Measurements from ENCODE around the gene MFSD11.
A peak's percentile ranks its signal among the peaks of the same experiment; 100 is the strongest.
"Not testable (repeated sequence)": the region's sequence is repeated elsewhere in the genome, so short reads cannot be mapped to it uniquely, and the experiment has no call there.

Gene MFSD11

DNA sequence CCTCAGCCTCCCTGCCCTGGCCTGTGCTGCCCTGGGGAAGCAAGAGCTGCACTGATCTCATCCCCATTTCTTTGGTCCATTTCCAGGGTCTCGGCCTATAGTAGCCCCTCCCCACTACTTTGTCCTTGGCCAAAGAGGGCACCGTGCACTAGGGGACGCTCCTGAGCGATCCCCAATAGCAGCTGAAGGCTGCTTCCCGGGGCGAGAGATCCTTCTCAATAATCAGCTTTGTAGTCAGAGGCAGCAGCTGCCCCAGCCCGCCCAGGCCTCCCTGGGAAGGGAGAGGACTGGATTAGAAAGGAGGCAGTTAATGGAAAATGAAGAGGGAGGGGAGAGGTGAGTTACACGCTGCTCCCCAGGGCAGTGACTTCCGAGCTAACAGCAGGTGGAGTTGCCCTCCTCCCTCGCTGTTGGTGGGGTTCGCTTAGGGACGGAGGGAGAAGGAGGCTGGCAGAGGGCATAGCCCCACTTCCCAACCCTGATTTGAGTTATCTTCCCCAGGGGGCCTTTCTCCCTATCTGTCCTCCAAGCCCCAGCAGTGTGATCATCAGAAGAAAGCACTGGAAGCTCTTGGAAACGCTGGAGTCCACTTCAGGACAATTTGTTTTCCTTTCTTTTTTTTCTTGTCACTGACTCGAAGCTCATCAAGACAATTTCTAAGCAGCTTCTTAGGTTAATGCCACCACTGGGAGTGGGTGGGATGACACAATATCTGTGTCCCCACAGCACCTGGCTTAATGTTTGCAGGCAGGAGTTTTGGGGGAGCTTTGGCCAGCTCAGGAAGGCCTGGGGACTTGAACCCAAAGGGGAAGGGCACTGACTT, 29.7 kb upstream of the MFSD11 start:
- DNase-seq, result peak in 46 of 56 donors; percentile 19 to 80 (median 58)

DNA sequence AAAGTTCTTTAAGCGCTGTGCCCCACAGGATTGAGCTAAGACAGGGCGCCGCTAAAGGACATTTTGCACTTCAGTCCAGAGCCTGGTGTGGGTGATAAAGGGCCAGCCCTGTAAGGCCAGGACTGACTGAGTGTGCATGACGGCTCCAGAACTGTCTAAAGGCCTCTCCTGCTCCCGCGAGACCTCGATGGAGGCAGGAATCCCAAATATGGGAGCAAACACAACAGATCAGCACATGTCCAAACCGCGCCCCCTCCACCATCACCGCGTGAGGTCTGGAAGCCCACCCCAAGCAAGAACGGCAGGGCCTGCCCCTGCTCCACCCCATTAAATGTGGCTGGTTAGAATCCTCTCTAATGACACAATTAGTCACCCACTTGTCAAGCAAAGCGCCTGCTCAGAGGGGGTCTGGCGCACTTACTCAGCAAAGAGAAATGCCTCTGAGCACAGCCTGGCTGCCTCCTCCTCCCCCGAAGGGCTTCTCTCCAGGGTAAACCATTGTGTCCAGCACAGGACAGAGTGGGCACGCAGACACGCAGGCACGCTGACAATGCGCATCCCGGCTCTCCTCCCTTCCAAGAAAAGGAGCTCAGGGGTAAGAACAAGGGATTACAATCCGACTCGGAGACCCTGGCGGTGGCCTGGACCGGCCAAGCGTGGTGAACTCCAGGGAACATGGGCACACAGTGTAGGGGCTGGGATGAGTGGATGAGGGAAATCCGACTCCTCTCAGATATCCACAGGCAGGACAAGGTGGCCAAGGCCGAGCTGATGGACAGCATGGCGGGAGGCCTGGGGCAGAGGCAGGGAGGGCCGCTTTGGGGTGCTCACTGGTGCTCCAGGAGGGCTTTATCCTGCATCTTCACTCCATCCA, 28.6 kb upstream of the MFSD11 start:
- peak in 34 of 56 donors; percentile 21 to 77 (median 50) for DNase-seq

DNA sequence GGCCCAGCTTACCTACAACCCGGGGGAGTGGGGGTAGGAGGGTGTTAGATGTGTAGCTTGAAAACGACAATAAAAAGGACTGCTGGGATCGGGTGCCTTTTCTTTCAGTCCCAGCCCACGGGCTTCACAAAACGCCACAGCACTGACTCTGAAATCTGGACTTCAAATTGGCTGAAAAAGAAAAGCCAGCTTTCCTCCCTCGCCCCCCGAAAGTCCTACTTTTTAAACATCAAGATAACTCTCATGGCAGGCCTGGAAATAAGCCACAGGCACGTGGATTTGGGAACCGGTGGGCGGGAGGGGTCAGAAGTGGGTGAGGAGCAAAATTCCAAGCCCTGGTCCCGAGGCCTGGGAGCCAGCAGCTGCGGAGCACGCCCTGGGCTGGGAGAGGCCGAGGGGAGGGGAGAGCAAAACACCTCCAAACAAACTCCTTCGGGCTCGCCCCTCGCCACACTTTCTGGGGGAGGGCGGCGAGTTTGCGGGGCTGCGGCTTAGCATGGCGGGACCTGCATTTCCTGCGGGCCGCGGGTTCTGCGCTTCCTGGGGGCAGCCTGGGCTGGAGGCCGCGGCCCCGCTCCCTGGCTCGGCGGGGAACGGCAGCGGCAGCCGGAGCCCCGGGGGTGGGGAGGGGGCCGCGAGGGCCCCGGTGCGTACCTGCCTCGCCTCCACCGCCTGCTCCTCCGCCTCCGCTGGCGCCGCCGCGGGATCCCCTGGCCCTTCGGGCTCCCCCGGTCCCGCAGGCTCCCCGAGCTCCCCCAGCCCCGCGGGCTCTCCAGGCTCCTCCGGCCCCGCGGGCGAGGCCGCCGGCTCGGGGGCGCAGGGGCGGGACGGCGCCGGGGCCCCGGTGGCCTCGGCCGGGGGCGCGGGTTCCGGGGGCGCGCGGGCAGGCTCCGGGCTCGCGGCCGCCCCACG, 27.7 kb upstream of the MFSD11 start:
- DNase-seq, result peak in 5 of 56 donors; percentile 5 to 41 (median 33)

DNA sequence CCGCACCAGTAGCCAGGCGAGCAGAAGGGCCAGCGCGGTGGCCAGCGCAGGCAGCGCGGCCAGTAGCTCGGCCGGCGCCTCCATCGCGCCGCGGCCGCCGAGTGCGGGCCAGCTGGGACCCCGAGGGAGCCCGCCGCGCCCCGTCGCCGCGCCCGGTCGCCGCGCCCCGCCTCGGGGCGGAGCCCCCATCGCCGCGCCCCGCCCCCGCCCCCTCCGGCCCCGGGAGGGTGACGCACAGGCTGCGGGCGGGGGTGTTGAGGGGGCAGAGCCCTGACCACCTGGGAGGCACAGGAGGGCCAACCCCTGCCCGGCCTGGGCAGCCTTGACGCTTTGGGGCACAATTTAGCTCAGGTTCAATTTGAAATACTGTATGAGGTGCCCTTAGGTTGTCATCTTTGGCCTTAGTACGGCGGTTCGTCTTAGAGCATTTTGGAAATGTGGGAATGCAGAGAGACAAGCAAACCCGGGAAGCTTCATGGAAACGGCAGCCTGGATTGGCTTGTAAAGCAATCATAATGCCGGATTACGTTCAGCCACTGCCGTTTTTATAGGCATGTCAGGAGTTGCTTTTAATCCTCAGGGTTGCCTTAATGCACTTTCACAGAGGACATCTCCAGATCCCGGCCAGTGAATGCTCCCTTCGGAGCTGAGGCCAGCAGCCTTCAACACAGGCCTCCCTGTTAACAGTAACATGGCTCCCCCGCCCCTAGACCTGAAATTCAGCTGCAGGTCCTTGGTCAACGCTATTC, 26.9 kb upstream of the MFSD11 start, which contains the start of gene MXRA7:
Gene MXRA7, minus strand, starts transcription at position 103 of the 749 bp plus-strand sequence. Its CDS starts 19 bp downstream, at position 84.
- peak in 45 of 56 donors; percentile 29 to 85 (median 58) for DNase-seq

DNA sequence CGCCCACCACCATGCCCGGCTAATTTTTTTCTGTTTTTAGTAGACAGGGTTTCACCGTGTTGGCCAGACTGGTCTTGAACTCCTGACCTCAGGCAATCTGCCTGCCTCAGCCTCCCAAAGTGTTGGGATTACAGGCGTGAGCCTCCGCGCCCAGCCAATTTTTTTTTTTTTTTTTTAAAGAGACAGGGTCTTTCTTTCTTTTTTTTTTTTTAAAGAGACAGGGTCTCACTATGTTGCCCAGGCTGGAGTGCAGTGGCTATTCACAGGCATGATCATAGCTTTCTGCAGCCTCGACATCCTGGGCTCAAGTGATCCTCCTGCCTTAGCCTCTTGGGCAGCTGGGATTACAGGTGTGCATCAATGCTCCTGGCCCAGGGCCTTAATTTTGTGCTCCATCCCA, 25.6 kb upstream of the MFSD11 start:
- not testable (repeated sequence) for DNase-seq

DNA sequence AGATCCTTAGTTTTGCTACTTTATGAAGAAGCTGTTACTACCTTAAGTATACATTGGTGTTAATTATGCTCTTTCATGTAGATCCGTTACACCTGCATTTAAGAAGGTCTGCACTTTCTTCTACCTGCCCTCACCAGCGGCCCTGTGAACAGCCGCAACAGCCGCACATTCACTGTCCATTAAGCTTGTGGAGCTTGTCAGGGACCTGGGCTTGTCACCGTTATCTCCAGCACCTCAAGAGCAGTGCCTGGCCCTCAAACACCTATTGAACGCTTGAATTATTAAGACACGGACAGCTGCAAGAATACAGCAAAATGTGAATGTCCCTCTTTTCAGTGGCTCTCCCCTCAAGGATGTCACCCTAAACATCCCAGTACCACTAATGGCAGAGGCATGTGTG, 24.2 kb upstream of the MFSD11 start:
- DNase-seq, result no peak

DNA sequence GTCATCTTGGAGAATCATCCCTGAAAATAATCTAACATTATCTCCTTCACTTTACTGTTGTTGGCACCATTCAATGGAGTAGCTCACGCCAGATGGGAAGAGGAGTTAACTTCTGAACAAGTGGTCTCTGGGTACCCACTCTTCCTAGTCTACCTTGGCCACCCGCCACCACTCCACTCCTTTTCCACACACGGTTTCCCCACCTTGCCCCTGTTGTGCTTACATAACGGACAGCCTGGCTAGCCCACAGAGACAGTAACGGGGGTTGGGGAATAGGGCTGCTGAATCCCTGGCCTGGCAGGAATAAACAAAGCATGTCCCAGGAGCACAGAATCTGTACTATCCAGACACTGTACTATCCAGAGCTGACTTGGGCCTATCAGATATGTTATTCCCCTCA, 23.6 kb upstream of the MFSD11 start:
- DNase-seq, result no peak

DNA sequence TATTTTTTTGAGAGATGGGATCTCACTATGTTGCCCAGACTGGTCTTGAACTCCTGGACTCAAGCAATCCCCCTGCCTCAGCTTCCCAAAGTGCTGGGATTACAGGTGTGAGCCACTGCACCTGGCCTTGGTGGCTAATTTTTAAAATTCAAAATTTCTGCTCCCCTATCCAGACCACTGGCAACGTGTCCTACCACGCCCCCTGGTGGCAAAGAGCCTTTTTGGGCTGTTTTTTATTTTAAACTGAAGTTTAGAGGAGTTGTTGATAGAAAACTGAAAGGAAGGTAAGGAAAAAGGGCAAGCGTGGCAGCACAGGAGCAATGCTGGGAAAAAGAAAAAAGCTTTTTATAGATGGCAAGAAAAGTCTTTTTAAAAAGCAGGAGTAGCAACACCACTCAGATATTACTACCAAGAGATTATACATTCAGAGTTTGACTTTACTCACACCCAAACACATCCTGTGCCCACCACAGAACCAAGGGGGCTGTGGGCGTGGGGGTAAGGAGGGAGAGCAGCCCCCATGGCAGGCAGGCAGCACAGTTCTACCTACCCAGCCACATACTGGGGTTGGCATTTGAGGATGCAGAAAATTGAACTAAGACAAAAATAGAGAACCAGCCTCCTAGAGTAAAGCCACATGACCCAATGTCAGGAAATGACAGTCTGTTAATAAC, 23.0 kb upstream of the MFSD11 start:
- DNase-seq, result peak in 30 of 56 donors; percentile 9 to 88 (median 36)

DNA sequence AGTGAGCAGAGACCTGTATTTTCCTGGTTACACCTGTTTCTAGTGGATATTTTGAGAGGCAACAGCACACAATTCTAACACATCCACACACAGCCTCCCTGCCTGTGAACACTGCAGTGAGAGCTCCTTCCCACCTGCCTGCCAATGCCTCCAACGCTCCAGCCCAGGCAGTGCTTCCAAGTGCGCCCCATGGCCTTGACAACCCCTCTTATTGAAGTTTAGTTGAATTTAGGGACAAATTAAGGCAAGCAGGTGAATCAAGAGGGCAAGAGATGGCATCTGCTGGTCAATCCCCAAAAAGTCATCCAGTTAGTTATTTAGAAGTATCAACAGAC, 22.5 kb upstream of the MFSD11 start:
- DNase-seq, result no peak

DNA sequence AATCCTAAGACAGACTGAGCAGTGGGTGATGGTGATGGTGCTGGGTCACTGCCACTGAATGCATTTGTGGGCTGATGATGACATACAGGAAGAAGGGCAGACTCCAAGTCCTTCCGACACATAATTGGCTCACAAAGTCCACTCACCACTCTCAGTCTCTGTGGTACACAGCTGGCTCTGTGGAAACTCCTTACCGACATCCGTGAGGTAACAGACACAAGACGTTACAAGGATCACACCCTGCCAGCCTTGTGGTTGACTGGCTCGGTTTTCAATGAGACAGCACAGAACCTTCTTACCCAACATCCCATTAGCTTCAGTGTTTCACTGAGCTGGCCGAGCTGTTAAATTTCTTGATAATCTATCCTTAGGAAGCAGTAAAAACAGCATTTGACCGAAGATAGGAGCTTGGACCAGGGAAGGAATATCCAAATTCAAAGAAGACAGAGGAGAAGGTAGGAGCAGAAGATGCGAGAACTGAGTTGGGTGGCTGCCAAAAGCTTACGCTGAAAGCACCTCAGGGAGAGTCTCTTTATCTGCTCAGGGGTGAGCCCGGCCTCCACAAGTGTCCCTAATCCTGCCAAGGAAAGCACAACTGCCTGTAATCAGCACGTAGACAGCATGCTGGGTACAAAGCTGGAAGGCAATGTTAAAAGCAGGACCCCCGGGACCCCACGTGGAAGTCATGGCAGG, 21.6 kb upstream of the MFSD11 start:
- no peak for DNase-seq

DNA sequence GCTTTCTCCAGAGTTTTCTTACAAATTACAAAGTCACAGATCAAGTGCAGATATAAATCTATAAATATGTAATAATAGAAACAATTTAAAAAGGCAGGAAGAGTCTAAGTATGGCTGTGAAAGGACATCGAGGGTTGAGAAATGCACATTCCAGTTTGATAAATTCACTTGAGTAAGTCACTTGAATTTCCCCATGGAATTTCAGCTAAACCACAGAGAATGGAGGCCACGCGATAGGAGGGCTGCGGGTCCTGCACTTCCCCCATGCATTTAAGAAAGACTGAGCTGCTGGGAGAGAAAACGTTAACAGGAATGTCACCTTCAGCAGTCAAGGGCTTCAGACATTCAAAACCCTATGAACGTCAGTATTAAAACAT, 21.1 kb upstream of the MFSD11 start:
- no peak for DNase-seq

DNA sequence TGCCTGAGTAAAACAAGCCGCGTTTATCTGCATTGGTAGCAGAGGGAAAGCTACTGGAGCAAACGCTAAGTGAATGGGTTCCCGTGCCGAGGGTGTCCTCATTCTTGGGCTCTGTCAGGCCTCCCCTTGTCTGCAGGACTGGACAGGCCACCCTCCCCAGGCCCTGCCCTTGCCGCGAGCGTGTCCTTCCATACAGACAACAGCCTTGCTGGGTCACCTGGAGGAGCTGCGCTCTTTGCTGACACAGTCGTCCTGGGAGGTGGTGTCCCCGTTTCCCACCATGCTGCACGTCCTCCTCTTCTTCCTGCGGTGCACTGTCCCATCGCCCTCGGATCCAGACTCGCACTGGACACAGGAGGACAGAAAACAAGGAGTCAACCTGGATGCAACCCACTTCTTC, 19.4 kb upstream of the MFSD11 start:
- no peak for DNase-seq

DNA sequence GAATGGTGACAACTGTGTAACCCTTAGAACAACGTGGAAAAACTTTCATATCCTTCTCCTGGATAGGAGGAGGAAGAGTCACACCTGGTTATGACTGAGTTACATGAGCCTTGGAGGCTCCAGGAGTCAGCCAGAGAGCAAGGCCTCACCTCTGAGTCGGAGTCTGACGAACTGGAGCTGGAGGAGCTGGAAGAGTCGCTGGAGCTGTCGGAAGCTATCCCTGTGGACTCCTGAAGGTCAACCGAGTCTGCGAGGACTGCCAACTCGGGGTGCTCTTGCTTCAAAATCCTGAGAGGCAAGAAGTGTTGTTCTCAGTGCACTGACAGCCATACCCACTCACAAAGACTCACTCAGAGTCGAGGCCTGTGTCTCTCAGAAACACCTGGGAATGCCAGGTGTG, 17.7 kb upstream of the MFSD11 start:
- DNase-seq, result no peak

DNA sequence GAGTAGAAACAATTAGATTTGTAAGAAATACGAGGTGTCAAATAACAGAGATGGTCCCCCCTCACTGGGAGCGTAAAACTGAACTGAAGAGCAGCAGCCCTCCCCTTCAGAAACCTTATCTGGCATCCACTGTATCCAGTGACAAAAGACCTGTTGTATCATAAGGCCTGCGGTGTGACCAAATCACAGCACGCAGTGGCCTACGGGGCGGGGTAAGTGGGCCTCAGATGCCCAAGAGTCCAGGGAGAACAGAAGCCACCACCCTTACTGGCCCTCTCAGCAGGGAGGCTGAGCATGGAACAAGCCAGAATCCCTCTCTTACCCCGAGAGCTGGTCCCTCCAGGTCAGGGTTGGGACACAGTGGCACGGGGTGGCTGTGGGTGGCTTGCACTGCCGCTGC, 17.0 kb upstream of the MFSD11 start:
- no peak for DNase-seq

DNA sequence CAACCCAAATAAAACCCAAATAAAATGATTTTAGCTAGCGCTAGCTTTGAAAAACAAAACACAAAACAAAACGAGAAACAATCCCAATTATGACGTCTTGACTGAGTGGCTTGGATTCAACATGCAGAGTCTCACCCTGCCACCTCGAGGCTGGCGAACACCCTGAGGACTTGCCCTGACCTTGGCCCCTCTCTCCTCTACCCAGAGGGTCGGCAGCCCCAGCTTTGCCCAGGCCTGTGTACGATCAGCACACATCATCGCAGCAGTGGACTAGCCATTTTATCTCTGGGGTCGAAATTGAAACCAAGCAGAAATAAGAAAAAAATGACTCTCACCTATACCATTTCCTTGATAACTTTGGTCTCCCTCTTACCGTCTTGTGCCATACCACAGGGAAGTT, 16.5 kb upstream of the MFSD11 start:
- no peak for DNase-seq

DNA sequence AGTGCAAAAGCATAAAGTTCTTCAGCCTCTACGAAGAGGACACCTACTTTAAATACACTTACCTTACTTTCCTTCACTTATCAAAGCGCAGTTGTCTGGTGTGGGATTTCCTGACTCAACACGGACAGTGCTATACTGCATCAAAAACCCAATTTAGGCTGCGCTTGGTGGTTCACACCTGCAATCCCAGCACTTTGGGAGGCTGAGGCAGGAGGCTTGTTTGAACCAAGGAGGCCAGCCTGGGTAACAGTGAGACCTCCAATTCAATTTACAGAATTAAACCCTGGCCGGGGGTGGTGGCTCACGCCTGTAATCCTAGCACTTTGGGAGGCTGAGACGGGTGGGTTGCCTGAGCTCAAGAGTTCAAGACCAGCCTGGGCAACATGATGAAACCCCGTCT, 15.6 kb upstream of the MFSD11 start:
- no peak for DNase-seq

DNA sequence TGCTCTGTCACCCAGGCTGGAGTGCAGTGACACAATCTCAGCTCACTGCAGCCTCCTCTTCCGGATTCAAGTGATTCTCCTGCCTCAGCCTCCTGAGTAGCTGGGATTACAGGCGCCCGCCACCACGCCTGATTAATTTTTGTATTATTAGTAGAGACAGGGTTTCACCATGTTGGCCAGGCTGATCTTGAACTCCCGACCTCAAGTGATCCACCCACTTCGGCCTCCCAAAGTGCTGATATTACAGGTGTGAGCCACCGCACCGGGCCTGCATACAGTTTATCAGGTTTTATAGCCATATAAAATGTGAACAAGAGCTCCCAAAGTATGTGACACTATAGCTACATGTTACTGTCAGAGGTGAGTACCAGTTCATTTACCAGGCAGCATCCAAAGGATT, 14.9 kb upstream of the MFSD11 start:
- not testable (repeated sequence) for DNase-seq

DNA sequence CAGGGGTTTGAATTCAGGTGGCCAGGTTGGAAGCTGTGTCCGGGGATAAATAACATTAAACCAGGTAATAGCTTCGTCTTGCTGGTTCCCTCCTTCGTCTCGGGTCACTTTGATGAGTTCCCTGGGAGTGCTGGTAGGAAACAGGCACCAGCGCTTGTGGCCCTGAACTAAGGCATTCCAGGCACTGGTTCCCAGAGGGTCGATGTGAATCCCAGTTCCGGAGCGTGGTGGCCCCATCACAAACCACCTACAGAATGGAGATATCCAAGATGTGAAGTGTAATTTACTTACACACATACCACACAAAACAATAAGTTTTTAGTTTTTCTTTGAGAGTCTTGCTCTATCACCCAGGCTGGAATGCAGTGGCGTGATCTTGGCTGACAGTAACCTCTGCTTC, 14.1 kb upstream of the MFSD11 start:
- DNase-seq, result no peak

DNA sequence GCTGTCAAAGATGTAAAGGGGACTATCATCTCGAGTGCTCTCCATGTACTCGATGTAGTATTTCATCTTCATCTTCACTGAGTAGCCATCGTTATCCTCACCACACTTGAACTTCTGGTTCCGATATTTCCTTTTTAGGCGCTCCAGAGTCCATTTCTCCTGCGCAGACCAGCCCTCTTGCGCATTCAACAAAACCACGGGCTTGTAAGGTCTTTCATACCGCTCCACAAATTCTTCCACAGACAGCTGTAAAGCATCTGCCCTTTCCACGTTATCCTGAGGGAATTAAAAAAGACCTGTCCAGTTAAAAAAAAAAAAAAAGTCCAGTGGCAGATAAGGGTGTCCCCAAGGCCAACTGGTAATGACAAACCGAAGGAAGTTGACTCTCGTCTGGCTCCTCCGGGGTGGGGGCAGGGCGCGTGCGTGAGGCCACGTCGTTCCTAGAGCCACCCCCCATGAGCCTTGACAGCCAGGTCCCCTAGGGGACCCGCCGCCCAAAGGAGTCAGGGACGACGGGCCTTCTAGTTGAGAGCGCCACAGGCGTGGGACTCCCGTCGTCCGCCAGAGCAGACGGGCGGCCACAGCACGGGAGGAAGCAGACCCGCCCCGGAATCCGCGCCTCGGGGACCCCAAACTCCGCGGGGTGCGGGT, 12.2 kb upstream of the MFSD11 start:
- DNase-seq, result peak in 35 of 56 donors; percentile 17 to 67 (median 54)

Data from nucleus accumbens (tissue), 56 donors.